ENCODE data around the gene MIDN.

DNA sequence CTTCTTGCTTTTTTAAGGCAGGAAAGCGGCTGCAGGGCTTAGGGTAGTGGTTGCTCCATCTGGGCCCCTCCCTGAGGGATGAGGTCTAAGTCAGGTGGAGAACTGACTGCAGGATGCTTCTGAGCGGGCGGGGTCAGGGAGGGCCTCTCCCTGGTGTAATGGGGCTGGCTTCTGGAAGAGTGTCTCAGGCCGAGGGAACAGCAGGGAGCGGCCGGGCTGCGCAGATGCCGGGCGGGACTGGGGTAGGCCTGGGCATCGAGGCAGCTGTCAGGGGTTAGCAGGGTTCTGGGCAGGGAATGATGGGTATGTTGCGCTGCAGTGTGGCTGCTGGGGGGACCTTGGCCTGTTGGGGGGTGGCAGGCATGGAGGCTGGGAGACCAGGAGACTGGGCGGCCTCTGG, 29.7 kb downstream of the MIDN start:
- TF ChIP-seq, protein P1, sequence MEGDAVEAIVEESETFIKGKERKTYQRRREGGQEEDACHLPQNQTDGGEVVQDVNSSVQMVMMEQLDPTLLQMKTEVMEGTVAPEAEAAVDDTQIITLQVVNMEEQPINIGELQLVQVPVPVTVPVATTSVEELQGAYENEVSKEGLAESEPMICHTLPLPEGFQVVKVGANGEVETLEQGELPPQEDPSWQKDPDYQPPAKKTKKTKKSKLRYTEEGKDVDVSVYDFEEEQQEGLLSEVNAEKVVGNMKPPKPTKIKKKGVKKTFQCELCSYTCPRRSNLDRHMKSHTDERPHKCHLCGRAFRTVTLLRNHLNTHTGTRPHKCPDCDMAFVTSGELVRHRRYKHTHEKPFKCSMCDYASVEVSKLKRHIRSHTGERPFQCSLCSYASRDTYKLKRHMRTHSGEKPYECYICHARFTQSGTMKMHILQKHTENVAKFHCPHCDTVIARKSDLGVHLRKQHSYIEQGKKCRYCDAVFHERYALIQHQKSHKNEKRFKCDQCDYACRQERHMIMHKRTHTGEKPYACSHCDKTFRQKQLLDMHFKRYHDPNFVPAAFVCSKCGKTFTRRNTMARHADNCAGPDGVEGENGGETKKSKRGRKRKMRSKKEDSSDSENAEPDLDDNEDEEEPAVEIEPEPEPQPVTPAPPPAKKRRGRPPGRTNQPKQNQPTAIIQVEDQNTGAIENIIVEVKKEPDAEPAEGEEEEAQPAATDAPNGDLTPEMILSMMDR (IDR thresholded peaks at IDR 0.05) = no peak
- TF ChIP-seq POLR2A (IDR thresholded peaks at IDR 0.05) (no peak), POLR2AphosphoS5 (IDR thresholded peaks at IDR 0.05) (no peak)
